Measurements from ENCODE around the gene ARFGEF2.
"Not testable (repeated sequence)": the region's sequence is repeated elsewhere in the genome, so short reads cannot be mapped to it uniquely, and the experiment has no call there.

Gene ARFGEF2

DNA sequence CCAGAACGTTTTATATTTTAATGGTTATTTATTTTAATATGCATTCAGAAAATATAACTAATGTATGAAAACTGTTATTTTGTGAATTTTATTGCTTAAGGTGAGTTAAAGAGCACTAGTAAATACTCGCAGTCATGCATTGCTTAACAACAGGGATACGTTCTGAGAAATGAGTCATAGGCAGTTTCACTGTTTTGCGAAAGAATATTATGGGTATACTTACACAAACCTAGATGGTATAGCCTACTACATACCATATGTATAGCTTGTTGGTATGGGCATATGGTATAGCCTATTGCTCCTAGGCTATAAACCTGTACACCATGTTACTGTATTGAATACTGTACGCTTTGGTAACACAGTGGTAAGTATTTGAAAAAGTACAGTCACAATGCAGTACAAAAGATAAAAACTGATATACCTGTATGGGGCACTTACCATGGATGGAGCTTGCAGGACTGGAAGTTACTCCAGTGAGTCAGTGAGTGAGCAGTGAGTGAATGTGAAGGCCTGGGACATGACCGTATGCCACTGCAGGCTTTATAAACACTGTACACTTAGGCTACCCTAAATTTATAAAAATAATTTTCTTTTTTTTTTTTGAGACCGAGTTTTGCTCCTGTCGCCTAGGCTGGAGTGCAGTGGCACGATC is 38.5 kb downstream of the ARFGEF2 start:
- H3K27me3 ChIP-seq (ENCODE audit: control insufficient read depth, insufficient read depth, low read length) = no peaks in the 10 kb centered on the region
- H3K36me3 ChIP-seq (ENCODE audit: insufficient read depth, low read length) = peaks cover 49% of the 10 kb centered on the region
- H3K4me3 ChIP-seq (ENCODE audit: low read length) = no peak overlapping the region
- no peak overlapping the region for H3K4me2 ChIP-seq (ENCODE audit: low read length)
- no peak overlapping the region for H3K9ac ChIP-seq (ENCODE audit: low read depth, low read length)
- H3K9me3 ChIP-seq (replicated peaks; ENCODE audit: low read length) = no peaks in the 10 kb centered on the region
- peaks cover 1% of the 10 kb centered on the region for H3K4me1 ChIP-seq (ENCODE audit: control insufficient read depth, insufficient read depth, low read length)

DNA sequence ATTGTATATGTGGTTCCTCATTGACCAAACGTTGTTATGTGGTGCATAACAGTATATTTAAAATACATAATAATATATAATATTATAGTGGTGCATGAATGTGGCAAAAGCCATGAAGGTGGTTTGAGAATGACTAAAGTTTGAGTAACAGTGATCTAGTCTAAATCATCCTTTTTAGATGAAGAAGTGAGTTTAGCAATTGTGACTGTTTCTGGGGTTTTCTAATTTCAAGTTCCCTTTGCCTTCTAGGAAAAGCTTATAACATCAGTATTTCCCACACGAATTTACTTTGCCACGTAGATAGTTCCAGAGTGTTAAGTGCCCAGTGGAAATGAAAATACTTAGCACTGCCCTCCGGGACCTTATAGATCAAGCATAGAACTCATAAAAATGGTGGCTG is 40.9 kb downstream of the ARFGEF2 start:
- H3K4me2 ChIP-seq (ENCODE audit: low read length) = no peak overlapping the region
- no peak overlapping the region for H3K9ac ChIP-seq (ENCODE audit: low read depth, low read length)
- peaks cover 33% of the 10 kb centered on the region for H3K36me3 ChIP-seq (ENCODE audit: insufficient read depth, low read length)
- no peaks in the 10 kb centered on the region for H3K27me3 ChIP-seq (ENCODE audit: control insufficient read depth, insufficient read depth, low read length)
- no peaks in the 10 kb centered on the region for H3K9me3 ChIP-seq (replicated peaks; ENCODE audit: low read length)
- no peak overlapping the region for H3K4me3 ChIP-seq (ENCODE audit: low read length)
- peaks cover 9% of the 10 kb centered on the region for H3K4me1 ChIP-seq (ENCODE audit: control insufficient read depth, insufficient read depth, low read length)

DNA sequence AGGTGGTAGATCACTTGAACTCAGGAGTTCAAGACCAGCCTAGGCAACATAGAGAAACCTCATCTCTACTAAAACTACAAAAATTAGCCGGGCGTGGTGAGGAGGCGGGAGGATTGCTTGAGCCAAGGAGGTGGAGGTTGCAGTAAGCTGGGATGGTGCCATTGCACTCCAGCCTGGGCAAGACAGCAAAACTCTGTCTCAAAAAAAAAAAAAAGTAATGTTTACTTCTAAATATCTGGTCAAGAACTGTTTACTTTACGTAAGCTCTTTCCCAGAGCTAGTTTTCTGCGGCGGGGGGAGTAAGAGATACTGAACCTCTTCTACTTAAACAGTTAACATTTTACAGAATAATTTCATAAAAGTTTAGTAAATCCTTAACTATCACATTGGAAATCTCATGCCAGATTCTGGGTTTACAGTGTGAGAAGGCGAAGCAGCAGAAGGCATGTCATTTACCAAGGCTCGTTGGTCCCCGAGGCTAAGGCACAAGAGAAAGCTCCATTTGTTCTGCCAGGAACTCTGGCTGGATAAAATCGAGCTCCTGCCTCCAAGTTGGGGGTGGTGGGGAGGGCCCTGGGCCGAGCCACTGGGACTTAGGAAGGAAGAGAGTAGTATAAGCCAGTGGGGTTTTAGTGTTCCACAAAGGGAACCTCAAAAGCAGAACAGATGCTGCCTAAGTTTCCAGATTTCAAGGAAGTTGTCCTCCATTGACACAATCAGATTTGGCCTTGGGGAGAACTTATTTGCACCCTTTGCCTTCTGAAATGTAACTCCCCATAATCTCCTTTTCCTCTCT is 41.7 kb downstream of the ARFGEF2 start:
- no peak overlapping the region for H3K4me3 ChIP-seq (ENCODE audit: low read length)
- peaks cover 9% of the 10 kb centered on the region for H3K4me1 ChIP-seq (ENCODE audit: control insufficient read depth, insufficient read depth, low read length)
- peaks cover 26% of the 10 kb centered on the region for H3K36me3 ChIP-seq (ENCODE audit: insufficient read depth, low read length)
- no peaks in the 10 kb centered on the region for H3K9me3 ChIP-seq (replicated peaks; ENCODE audit: low read length)
- H3K27me3 ChIP-seq (ENCODE audit: control insufficient read depth, insufficient read depth, low read length) = no peaks in the 10 kb centered on the region
- H3K4me2 ChIP-seq (ENCODE audit: low read length) = no peak overlapping the region
- H3K9ac ChIP-seq (ENCODE audit: low read depth, low read length) = no peak overlapping the region

DNA sequence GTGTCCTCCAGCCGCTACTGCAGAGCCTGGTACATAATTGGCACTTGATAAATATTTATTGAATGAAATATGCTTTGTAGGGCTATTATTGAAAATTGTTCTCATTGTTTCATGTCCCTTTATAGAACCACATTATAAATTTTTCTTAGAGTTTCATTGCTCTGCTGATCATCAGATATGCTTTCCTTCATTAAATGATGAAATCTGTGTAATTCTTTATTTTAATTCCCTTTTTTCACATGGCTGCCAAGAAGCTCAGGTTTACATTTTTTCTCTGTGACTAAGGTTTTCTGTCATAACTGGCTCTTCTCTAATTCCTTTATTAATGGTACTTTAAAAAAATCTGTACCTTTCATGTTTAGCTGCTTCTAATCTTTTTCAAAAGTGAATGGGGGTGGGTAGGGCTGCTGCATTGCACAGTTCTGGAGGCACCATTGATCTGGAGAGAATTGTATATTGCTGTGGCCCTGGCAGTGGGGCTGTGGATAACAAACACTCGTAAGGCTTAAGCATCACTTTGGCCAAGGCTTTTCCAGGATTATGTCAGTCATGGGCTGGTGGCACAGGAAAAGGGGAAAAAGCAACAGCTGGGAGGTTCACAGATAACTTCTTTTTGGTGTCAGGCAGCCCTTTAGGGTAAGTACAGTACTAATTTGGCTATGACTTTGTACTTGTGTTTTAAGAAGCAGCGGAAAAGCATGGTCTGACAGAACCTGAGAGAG is 43.8 kb downstream of the ARFGEF2 start:
- no peak overlapping the region for H3K4me2 ChIP-seq (ENCODE audit: low read length)
- no peaks in the 10 kb centered on the region for H3K27me3 ChIP-seq (ENCODE audit: control insufficient read depth, insufficient read depth, low read length)
- peaks cover 27% of the 10 kb centered on the region for H3K36me3 ChIP-seq (ENCODE audit: insufficient read depth, low read length)
- peaks cover 9% of the 10 kb centered on the region for H3K4me1 ChIP-seq (ENCODE audit: control insufficient read depth, insufficient read depth, low read length)
- no peak overlapping the region for H3K4me3 ChIP-seq (ENCODE audit: low read length)
- no peaks in the 10 kb centered on the region for H3K9me3 ChIP-seq (replicated peaks; ENCODE audit: low read length)
- no peak overlapping the region for H3K9ac ChIP-seq (ENCODE audit: low read depth, low read length)

DNA sequence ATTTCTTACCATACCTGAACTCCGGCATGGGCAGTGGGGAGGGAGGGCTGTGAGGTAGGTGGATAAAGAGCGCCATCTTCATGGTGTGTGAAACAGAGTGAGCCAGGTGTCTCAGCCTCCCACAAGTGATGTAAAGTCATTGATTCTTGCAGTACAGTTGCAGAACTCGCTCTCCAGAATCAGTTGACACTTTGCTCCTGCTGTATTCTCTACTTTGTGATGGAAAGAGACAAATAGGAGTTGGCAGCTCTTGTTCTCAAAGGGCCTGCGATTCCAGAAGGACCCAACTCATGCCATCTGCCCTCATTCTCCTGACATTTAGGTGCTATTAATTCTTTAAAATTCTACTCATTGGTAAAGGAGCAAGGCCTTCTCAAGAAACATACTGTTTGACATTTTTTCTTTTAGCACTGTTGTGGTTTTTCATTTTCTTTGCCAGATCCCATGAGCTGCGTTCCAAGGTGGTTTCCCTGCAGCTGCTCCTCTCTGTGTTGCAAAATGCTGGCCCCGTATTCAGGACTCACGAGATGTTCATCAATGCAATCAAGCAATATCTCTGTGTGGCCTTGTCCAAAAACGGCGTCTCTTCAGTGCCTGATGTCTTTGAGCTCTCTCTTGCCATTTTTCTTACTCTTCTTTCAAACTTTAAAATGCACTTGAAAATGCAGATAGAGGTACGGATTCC is 49.3 kb downstream of the ARFGEF2 start:
- no peaks in the 10 kb centered on the region for H3K4me1 ChIP-seq (ENCODE audit: control insufficient read depth, insufficient read depth, low read length)
- no peak overlapping the region for H3K9ac ChIP-seq (ENCODE audit: low read depth, low read length)
- H3K27me3 ChIP-seq (ENCODE audit: control insufficient read depth, insufficient read depth, low read length) = no peaks in the 10 kb centered on the region
- peaks cover 56% of the 10 kb centered on the region for H3K36me3 ChIP-seq (ENCODE audit: insufficient read depth, low read length)
- H3K9me3 ChIP-seq (replicated peaks; ENCODE audit: low read length) = no peaks in the 10 kb centered on the region
- H3K4me3 ChIP-seq (ENCODE audit: low read length) = no peak overlapping the region
- no peak overlapping the region for H3K4me2 ChIP-seq (ENCODE audit: low read length)

DNA sequence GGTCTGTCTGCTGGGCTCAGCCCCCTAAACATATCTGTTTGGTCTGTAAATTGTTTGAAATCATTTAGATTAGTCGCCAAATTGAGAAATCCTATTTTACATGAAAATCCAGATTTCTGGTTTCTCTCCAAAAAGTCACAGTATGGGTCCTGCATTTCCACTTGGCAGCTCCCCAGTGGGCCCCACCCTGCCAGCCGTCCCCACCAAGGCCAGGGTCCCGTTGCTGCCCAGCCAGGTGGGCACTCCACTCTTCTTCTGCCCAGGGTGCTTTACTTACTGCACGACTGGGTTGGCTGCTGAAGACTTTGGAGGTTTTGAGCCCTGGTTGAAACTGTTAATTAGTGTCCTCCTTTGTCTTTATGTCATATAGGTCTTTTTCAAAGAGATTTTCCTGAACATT is 50.4 kb downstream of the ARFGEF2 start:
- no peaks in the 10 kb centered on the region for H3K4me1 ChIP-seq (ENCODE audit: control insufficient read depth, insufficient read depth, low read length)
- H3K9me3 ChIP-seq (replicated peaks; ENCODE audit: low read length) = no peaks in the 10 kb centered on the region
- H3K27me3 ChIP-seq (ENCODE audit: control insufficient read depth, insufficient read depth, low read length) = no peaks in the 10 kb centered on the region
- no peak overlapping the region for H3K4me2 ChIP-seq (ENCODE audit: low read length)
- H3K36me3 ChIP-seq (ENCODE audit: insufficient read depth, low read length) = peaks cover 57% of the 10 kb centered on the region
- H3K4me3 ChIP-seq (ENCODE audit: low read length) = no peak overlapping the region
- H3K9ac ChIP-seq (ENCODE audit: low read depth, low read length) = no peak overlapping the region

DNA sequence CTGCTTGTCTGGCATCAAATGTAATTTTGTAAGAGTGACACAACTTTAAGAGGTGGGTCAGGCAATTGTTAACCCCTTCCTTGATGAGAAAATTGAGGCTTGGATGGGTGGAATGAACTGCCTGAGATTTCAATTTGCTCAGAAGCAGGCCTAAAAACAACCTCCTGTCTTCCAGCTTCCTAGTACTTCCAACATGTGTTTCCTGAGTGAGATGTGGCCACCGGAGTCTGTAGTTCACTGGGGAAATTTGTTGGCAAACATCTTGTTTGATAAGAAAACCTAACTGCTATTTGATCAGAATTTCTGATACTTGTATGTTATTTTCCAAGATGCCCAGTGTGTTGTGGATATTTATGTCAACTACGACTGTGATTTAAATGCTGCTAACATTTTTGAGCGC is 51.3 kb downstream of the ARFGEF2 start:
- Histone ChIP-seq H3K4me1 (ENCODE audit: control insufficient read depth, insufficient read depth, low read length) (no peaks in the 10 kb centered on the region), H3K9me3 (replicated peaks; ENCODE audit: low read length) (no peaks in the 10 kb centered on the region), H3K9ac (ENCODE audit: low read depth, low read length) (no peak overlapping the region), H3K36me3 (ENCODE audit: insufficient read depth, low read length) (peaks cover 61% of the 10 kb centered on the region), H3K4me2 (ENCODE audit: low read length) (no peak overlapping the region), H3K4me3 (ENCODE audit: low read length) (no peak overlapping the region), H3K27me3 (ENCODE audit: control insufficient read depth, insufficient read depth, low read length) (no peaks in the 10 kb centered on the region)

DNA sequence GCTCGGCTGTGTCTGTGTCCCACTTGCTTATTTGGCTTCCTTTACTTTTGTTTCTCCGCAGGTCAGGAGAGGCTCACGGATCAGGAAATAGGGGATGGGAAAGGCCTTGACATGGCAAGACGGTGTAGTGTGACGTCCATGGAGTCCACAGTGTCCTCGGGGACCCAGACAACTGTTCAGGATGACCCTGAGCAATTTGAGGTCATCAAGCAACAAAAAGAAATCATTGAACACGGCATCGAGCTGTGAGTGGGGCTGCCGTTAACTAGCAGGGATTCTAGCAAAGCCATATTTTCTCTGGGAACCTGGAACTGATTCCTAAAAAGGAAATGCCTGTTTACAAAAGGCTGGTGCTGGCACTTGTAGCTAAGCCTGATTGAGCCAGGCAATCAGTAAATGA is 54.4 kb downstream of the ARFGEF2 start:
- no peak overlapping the region for H3K9ac ChIP-seq (ENCODE audit: low read depth, low read length)
- peaks cover 44% of the 10 kb centered on the region for H3K36me3 ChIP-seq (ENCODE audit: insufficient read depth, low read length)
- no peaks in the 10 kb centered on the region for H3K9me3 ChIP-seq (replicated peaks; ENCODE audit: low read length)
- H3K4me3 ChIP-seq (ENCODE audit: low read length) = no peak overlapping the region
- no peak overlapping the region for H3K4me2 ChIP-seq (ENCODE audit: low read length)
- H3K27me3 ChIP-seq (ENCODE audit: control insufficient read depth, insufficient read depth, low read length) = no peaks in the 10 kb centered on the region
- no peaks in the 10 kb centered on the region for H3K4me1 ChIP-seq (ENCODE audit: control insufficient read depth, insufficient read depth, low read length)

DNA sequence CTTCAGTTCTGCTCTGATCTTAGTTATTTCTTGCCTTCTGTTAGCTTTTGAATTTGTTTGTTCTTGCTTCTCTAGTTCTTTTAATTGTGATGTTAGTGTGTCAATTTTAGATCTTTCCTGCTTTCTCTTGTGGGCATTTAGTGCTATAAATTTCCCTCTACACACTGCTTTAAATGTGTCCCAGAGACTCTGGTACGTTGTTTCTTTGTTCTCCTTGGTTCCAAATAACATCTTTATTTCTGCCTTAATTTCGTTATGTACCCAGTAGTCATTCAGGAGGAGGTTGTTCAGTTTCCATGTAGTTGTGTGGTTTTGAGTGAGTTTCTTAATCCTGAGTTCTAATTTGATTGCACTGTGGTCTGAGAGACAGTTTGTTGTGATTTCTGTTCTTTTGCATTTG is 58.5 kb downstream of the ARFGEF2 start:
- not testable (repeated sequence) for H3K27me3 ChIP-seq (ENCODE audit: control insufficient read depth, insufficient read depth, low read length); H3K4me3 ChIP-seq (ENCODE audit: low read length); H3K4me2 ChIP-seq (ENCODE audit: low read length); H3K4me1 ChIP-seq (ENCODE audit: control insufficient read depth, insufficient read depth, low read length); H3K9ac ChIP-seq (ENCODE audit: low read depth, low read length); H3K9me3 ChIP-seq (replicated peaks; ENCODE audit: low read length)
- H3K36me3 ChIP-seq (ENCODE audit: insufficient read depth, low read length) = peaks cover 30% of the 10 kb centered on the region

DNA sequence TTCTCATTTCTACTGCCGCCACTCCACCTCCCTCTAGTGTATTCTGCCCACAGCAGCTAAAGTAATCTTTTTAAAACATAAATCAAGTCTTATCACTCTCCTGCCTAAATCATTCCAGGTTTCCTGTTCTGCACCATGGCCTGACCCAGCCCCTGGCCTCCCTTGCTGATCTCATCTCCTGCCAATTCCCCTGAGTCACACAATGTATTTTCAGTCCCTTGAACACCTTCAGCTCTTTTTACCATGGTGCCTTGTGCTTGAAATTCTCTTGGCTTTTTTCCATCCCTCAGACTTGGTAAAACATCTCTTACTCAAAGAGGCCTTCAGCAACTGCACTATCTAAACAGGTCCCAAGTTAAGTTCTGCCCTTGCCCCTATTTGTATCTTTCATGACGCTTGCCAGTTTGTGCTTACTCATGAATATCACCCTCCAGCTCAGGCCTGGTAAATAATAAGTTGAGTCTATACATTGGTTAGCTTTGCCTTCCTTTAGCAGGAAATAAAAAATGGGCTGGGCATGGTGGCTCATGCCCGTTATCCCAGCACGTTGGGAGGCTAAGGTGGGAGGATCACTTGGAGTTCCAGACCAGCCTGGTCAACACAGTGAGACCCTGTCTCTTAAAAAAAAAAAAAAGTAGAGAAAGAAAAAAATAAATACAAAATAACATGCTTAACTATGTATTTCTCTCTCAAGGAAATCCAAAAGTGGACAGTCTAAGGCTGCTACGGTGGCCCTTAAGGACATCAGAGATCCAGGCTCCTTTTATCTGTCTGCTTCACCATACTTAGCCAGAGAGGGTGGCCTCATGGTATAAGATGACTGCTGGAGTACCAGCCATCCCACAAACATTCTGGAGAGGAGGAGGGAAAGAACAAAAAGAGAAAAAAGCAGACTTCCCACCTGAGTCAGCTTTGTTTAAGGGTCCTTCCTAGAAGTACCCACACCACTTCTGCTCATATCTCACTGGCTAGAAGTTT is 62.2 kb downstream of the ARFGEF2 start:
- Histone ChIP-seq H3K36me3 (ENCODE audit: insufficient read depth, low read length) (peaks cover 43% of the 10 kb centered on the region), H3K27me3 (ENCODE audit: control insufficient read depth, insufficient read depth, low read length) (no peaks in the 10 kb centered on the region), H3K4me3 (ENCODE audit: low read length) (no peak overlapping the region), H3K4me2 (ENCODE audit: low read length) (no peak overlapping the region), H3K9ac (ENCODE audit: low read depth, low read length) (no peak overlapping the region), H3K9me3 (replicated peaks; ENCODE audit: low read length) (no peaks in the 10 kb centered on the region), H3K4me1 (ENCODE audit: control insufficient read depth, insufficient read depth, low read length) (peaks cover 7% of the 10 kb centered on the region)

Data from skeletal muscle satellite cell (primary cell).